ENCODE results near the gene NLN.

GRCh38 chr5:65811885-65812284, 89.9 kb downstream of the NLN start:
- TF ChIP-seq GATA2 (IDR thresholded peaks at IDR 0.05; ENCODE audit: low read depth, low read length) (no peak), GATA3 (IDR thresholded peaks at IDR 0.05; ENCODE audit: low read depth, low read length) (no peak)
